WTC11 (cell line): ENCODE results near the gene EVC.

Source experiments
- ETV6 ChIP-seq: sonication (generic); formaldehyde crosslinking; IDR thresholded peaks from 2 replicates; pipeline ENCODE4 v1.8.1; 2022; ENCODE audit warnings: mild to moderate bottlenecking, missing genetic modification reagents
- FOXJ3 ChIP-seq: sonication (generic); formaldehyde crosslinking; IDR thresholded peaks from 2 replicates; pipeline ENCODE4 v1.9.0; 2021; ENCODE audit warnings: missing genetic modification reagents, mild to moderate bottlenecking, borderline replicate concordance
- FOXK1 ChIP-seq: sonication (generic); formaldehyde crosslinking; IDR thresholded peaks from 2 replicates; pipeline ENCODE4 v1.8.0; 2022; ENCODE audit warnings: mild to moderate bottlenecking, moderate library complexity, missing genetic modification reagents
- KAT7 ChIP-seq: sonication (generic); formaldehyde crosslinking; IDR thresholded peaks from 2 replicates; pipeline ENCODE4 v1.8.1; 2023; ENCODE audit warnings: missing genetic modification reagents, mild to moderate bottlenecking, borderline replicate concordance
- MXD4 ChIP-seq: fragments of 250-450 bp; sonication (Bioruptor Pico); IDR thresholded peaks from 2 replicates; pipeline ENCODE4 v1.8.0; 2021; ENCODE audit warnings: mild to moderate bottlenecking, moderate library complexity, borderline replicate concordance
- TCF7 ChIP-seq: sonication (generic); formaldehyde crosslinking; IDR thresholded peaks from 2 replicates; pipeline ENCODE4 v1.8.0; 2022; ENCODE audit warnings: mild to moderate bottlenecking, low read depth, missing genetic modification reagents, moderate library complexity
- TEAD4 ChIP-seq: sonication (generic); formaldehyde crosslinking; IDR thresholded peaks from 2 replicates; pipeline ENCODE4 v1.8.0; 2022; ENCODE audit warnings: mild to moderate bottlenecking, missing genetic modification reagents
- TF ChIP-seq, protein P1 (sequence below): fragments of 200-600 bp; IDR thresholded peaks from 2 replicates; pipeline ENCODE4 v1.8.0; 2022; ENCODE audit warnings: antibody characterized with exemption
- TF ChIP-seq, protein P2 (sequence below): sonication (generic); formaldehyde crosslinking; conservative IDR thresholded peaks from 2 replicates; pipeline ENCODE4 v1.8.1; 2022; ENCODE audit warnings: mild to moderate bottlenecking, missing genetic modification reagents
- TF ChIP-seq, protein P3 (sequence below): sonication (generic); formaldehyde crosslinking; IDR thresholded peaks from 2 replicates; pipeline ENCODE4 v1.8.0; 2022; ENCODE audit warnings: mild to moderate bottlenecking, missing genetic modification reagents

DNA sequence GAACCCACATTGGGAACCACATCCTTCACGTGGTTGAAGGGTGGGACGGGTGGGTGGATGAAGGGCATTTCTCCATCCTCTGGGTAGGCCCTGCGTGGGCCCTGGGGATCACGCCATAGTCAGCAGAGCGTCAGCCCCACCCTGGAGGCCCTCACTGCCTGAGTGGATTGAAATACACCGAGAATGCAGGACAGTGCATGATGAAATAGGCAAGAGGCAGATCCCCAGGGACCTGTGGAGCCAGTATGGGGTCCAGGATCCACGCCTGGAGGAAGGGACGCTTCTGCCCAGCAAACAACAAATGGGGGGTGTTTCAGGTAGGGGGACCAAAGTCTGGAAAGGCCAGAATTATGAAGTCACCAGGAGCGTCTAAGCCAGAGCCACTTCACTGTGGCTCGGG lies 19.4 kb downstream of the EVC start:
- TF ChIP-seq KAT7 (no peak), MXD4 (CRISPR knock-in tag) (no peak), TEAD4 (no peak), TCF7 (no peak), FOXK1 (CRISPR knock-in tag) (no peak), FOXJ3 (CRISPR knock-in tag) (no peak), ETV6 (CRISPR knock-in tag) (no peak)
- TF ChIP-seq, protein P1, sequence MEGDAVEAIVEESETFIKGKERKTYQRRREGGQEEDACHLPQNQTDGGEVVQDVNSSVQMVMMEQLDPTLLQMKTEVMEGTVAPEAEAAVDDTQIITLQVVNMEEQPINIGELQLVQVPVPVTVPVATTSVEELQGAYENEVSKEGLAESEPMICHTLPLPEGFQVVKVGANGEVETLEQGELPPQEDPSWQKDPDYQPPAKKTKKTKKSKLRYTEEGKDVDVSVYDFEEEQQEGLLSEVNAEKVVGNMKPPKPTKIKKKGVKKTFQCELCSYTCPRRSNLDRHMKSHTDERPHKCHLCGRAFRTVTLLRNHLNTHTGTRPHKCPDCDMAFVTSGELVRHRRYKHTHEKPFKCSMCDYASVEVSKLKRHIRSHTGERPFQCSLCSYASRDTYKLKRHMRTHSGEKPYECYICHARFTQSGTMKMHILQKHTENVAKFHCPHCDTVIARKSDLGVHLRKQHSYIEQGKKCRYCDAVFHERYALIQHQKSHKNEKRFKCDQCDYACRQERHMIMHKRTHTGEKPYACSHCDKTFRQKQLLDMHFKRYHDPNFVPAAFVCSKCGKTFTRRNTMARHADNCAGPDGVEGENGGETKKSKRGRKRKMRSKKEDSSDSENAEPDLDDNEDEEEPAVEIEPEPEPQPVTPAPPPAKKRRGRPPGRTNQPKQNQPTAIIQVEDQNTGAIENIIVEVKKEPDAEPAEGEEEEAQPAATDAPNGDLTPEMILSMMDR, result no peak
- TF ChIP-seq, protein P2, sequence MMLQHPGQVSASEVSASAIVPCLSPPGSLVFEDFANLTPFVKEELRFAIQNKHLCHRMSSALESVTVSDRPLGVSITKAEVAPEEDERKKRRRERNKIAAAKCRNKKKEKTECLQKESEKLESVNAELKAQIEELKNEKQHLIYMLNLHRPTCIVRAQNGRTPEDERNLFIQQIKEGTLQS (CRISPR knock-in tag), result no peak
- TF ChIP-seq, protein P3, sequence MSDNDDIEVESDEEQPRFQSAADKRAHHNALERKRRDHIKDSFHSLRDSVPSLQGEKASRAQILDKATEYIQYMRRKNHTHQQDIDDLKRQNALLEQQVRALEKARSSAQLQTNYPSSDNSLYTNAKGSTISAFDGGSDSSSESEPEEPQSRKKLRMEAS (CRISPR knock-in tag), result no peak
